HepG2 (cell line): ENCODE measurements around the gene NOTO. TPM values are rescaled to one million over a fixed set of nuclear protein-coding genes. Genes with fewer than 3 reads are reported as not detected.

Experiments
- CC2D1A ChIP-seq: sonication (generic); formaldehyde crosslinking; IDR thresholded peaks from 2 replicates; pipeline ENCODE4 v1.8.1; 2023; ENCODE audit warnings: mild to moderate bottlenecking, missing genetic modification reagents
- MAZ ChIP-seq, 2 experiments: sonication (generic) in 1 of 2; formaldehyde crosslinking in 1 of 2; IDR thresholded peaks; 2 replicates each; pipeline versions ENCODE4 v1.5.0 to v1.6.1; 2012 to 2020; ENCODE audit warnings: low read depth in 2 of 2, mild to moderate bottlenecking in 2 of 2, borderline replicate concordance in 1 of 2, improper control_type of control experiment in 1 of 2, low read length in 1 of 2, missing genetic modification reagents in 1 of 2, moderate library complexity in 1 of 2
- MBD4 ChIP-seq: IDR thresholded peaks from 2 replicates; pipeline ENCODE4 v1.6.1; 2012; ENCODE audit warnings: low read length, inconsistent platforms, borderline replicate concordance
- MTA1 ChIP-seq: sonication (generic); formaldehyde crosslinking; IDR thresholded peaks from 2 replicates; pipeline ENCODE4 v1.4.0; 2020; ENCODE audit warnings: missing genetic modification reagents, mild to moderate bottlenecking, borderline replicate concordance
- NFYB ChIP-seq: sonication (generic); formaldehyde crosslinking; IDR thresholded peaks from 2 replicates; pipeline ENCODE4 v1.4.0; 2020; ENCODE audit warnings: missing genetic modification reagents
- RBM22 ChIP-seq: fragments of 200-400 bp; formaldehyde crosslinking; optimal IDR thresholded peaks from 2 replicates; pipeline ENCODE3; 2017; ENCODE audit warnings: mild to moderate bottlenecking, low read length, moderate library complexity
- TEAD2 ChIP-seq: sonication (generic); formaldehyde crosslinking; IDR thresholded peaks from 2 replicates; pipeline ENCODE4 v1.9.0; 2021; ENCODE audit warnings: missing genetic modification reagents
- ZBTB38 ChIP-seq: sonication (generic); formaldehyde crosslinking; IDR thresholded peaks from 2 replicates; pipeline ENCODE4 v1.5.1; 2020; ENCODE audit warnings: mild to moderate bottlenecking, missing genetic modification reagents
- ZEB1 ChIP-seq: IDR thresholded peaks from 2 replicates; pipeline ENCODE4 v1.6.1; 2012; ENCODE audit warnings: mild to moderate bottlenecking, low read depth, inconsistent platforms; ENCODE audit not compliant: insufficient replicate concordance
- ZKSCAN1 ChIP-seq: fragments of 150-350 bp; IDR thresholded peaks from 2 replicates; pipeline ENCODE4 v1.6.1; 2014; ENCODE audit warnings: low read length
- ZNF44 ChIP-seq: sonication (generic); formaldehyde crosslinking; IDR thresholded peaks from 2 replicates; pipeline ENCODE4 v1.5.1; 2020; ENCODE audit warnings: mild to moderate bottlenecking, missing genetic modification reagents
- ZNF468 ChIP-seq: sonication (generic); formaldehyde crosslinking; IDR thresholded peaks from 2 replicates; pipeline ENCODE4 v1.8.0; 2022; ENCODE audit warnings: mild to moderate bottlenecking, moderate library complexity, missing genetic modification reagents
- ZNF614 ChIP-seq: IDR thresholded peaks from 2 replicates; pipeline ENCODE4 v1.6.1; 2018; ENCODE audit warnings: missing biosample characterization, missing genetic modification reagents, inconsistent platforms, borderline replicate concordance
- polyA plus RNA-seq, 8 experiments: library from polyadenylated mRNA; depleted of rRNA in 3 of 8; stranded (reverse) in 7 of 8; unstranded in 1 of 8; fragments of >200 nt; fragmentation: Illumina TruSeq in 4 of 8; extraction: Trizol in 4 of 8; gene quantifications; 2 replicates each; pipeline versions ENCODE4 v1.2.1 to v1.2.3, GENCODE V29; 2011 to 2016; ENCODE audit warnings: low read depth in 4 of 8, missing spikeins in 1 of 8, mixed read lengths in 1 of 8; ENCODE audit not compliant: insufficient read depth in 1 of 8
- total RNA-seq, 5 experiments: library from RNA; depleted of rRNA; stranded (reverse); fragments of >200 nt; fragmentation: Illumina TruSeq; extraction: Trizol; gene quantifications; 2 replicates each; pipeline ENCODE4 v1.2.3, GENCODE V29; 2016; ENCODE audit warnings: low read depth in 1 of 5
- TF ChIP-seq, protein P1 (sequence below): sonication (generic); formaldehyde crosslinking; IDR thresholded peaks from 2 replicates; pipeline ENCODE4 v1.5.0; 2020; ENCODE audit warnings: missing genetic modification reagents
- TF ChIP-seq, protein P2 (sequence below): sonication (generic); formaldehyde crosslinking; IDR thresholded peaks from 2 replicates; pipeline ENCODE4 v1.5.0; 2020; ENCODE audit warnings: mild to moderate bottlenecking, missing genetic modification reagents
- TF ChIP-seq, protein P3 (sequence below): fragments of 450-650 bp; IDR thresholded peaks from 2 replicates; pipeline ENCODE4 v1.6.1; 2016

Gene NOTO
- total and polyA plus RNA-seq, 2 of the 13 experiments (the other 11 are each of a cell fraction or from before 2014, with no cell fraction given) = not detected

DNA sequence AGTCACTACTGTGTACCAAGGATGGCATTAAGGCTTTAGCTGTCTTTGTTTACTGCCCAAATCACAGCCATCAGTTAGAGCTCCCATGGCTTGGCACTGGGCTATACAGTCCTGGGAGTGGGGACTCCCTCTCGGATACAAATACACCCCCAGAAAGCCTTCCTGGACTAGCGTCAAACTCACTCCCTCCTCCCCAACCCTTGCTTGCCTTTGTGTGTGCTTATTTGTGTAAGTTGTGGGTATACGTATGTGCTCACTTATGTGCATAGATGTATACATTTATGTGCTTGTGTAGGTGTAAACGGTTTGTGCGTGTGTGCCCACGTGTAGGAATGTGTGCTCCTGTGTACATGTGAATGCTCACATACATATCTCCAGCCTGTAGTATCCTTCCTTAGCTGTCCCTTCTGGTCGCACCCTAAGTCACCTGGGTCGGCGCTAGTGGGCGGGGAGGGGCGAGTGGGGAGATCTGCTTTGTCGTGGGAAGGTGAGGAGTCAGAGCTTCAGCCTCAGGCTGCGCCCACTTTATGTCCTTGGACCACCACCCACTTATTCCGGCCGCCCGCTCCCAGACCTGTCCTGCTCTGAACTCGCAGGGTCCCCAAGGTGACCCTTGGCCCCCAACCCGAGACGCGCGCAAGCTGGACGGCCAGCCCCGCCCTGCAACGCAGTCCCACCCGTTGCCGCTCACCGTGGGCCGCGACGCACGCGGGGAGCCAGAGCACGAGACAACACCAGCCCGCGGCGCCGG is 30.2 kb downstream of the NOTO start (continued):
- TF ChIP-seq, protein P1, sequence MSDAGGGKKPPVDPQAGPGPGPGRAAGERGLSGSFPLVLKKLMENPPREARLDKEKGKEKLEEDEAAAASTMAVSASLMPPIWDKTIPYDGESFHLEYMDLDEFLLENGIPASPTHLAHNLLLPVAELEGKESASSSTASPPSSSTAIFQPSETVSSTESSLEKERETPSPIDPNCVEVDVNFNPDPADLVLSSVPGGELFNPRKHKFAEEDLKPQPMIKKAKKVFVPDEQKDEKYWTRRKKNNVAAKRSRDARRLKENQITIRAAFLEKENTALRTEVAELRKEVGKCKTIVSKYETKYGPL (CRISPR knock-in tag) = no peak
- TF ChIP-seq MAZ (IDR thresholded peaks at IDR 0.05; ENCODE audit: borderline replicate concordance, low read depth, low read length) (no peak), MAZ (CRISPR knock-in tag; IDR thresholded peaks at IDR 0.05; ENCODE audit: low read depth) (no peak), ZNF44 (CRISPR knock-in tag) (no peak), MBD4 (no peak), MTA1 (no peak), ZKSCAN1 (no peak), NFYB (CRISPR knock-in tag) (no peak), ZEB1 (no peak), CC2D1A (CRISPR knock-in tag) (no peak), ZNF614 (CRISPR knock-in tag) (no peak), TEAD2 (CRISPR knock-in tag) (no peak), RBM22 (no peak), ZNF468 (CRISPR knock-in tag) (no peak), ZBTB38 (CRISPR knock-in tag) (0 out of 2 replicates have a peak, but pooled peaks have one; percentile 8)
- TF ChIP-seq, protein P2, sequence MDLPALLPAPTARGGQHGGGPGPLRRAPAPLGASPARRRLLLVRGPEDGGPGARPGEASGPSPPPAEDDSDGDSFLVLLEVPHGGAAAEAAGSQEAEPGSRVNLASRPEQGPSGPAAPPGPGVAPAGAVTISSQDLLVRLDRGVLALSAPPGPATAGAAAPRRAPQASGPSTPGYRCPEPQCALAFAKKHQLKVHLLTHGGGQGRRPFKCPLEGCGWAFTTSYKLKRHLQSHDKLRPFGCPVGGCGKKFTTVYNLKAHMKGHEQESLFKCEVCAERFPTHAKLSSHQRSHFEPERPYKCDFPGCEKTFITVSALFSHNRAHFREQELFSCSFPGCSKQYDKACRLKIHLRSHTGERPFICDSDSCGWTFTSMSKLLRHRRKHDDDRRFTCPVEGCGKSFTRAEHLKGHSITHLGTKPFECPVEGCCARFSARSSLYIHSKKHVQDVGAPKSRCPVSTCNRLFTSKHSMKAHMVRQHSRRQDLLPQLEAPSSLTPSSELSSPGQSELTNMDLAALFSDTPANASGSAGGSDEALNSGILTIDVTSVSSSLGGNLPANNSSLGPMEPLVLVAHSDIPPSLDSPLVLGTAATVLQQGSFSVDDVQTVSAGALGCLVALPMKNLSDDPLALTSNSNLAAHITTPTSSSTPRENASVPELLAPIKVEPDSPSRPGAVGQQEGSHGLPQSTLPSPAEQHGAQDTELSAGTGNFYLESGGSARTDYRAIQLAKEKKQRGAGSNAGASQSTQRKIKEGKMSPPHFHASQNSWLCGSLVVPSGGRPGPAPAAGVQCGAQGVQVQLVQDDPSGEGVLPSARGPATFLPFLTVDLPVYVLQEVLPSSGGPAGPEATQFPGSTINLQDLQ (CRISPR knock-in tag) = 0 out of 2 replicates have a peak, but pooled peaks have one; percentile 11
- TF ChIP-seq, protein P3, sequence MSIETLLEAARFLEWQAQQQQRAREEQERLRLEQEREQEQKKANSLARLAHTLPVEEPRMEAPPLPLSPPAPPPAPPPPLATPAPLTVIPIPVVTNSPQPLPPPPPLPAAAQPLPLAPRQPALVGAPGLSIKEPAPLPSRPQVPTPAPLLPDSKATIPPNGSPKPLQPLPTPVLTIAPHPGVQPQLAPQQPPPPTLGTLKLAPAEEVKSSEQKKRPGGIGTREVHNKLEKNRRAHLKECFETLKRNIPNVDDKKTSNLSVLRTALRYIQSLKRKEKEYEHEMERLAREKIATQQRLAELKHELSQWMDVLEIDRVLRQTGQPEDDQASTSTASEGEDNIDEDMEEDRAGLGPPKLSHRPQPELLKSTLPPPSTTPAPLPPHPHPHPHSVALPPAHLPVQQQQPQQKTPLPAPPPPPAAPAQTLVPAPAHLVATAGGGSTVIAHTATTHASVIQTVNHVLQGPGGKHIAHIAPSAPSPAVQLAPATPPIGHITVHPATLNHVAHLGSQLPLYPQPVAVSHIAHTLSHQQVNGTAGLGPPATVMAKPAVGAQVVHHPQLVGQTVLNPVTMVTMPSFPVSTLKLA = peak; percentile 61
